GM18909 (cell line): ENCODE results near the gene CA4.
"Not testable (repeated sequence)": the region's sequence is repeated elsewhere in the genome, so short reads cannot be mapped to it uniquely, and the experiment has no call there.

Source experiments
- ATAC-seq: cut with Tn5 transposase; IDR thresholded peaks from one replicate; pipeline ENCODE4 v1.9.1; 2021; ENCODE audit warnings: mild to moderate bottlenecking; ENCODE audit not compliant: unreplicated experiment, poor library complexity

Gene CA4

GRCh38 chr17:60169921-60170817, 20.4 kb downstream of the CA4 start:
- ATAC-seq, result no peak

DNA sequence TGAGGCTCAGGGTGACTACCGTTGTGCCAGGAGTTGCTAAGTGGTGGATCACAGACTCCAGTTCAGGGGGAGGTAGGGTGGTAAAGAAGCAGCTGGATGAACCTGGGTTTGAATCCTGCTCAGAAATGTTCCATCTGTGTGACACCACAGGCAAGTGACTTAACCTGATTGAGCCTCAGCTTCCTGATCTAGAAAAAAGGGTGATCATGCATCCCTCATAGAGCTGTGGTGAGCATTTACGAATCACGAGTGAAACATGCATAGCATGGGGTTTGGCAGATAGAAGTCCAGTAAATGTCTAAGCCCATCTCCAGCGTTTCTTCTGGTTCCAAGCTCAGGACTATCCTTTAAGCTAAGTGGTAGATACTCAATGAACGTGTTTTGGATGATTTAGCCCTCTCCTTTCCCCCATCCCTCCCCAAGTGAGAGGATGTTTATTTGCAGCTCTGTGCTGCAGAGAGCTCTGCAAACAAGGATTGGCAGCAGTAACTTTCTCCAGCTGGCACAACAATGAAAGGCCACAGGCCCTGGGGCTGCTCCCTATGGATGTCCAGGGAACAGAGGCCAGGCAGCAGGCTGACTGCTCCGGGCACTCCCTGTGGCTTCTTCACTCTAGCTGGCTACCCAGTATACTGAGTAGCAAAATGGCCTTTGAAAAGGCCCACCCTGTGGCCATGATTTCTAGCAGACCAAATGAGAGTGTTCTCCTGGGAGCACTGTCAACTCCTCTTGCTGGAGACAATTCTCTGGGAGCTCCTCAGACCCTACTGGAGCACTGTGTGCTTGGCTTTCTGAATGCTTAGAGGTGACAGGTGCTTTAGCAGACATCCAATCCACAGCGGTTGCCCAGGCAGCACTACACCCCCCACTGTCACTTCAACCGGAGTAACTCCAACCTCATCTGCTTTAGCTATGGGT, 21.3 kb downstream of the CA4 start:
- no peak for ATAC-seq

GRCh38 chr17:60171753-60172079, 21.9 kb downstream of the CA4 start:
- ATAC-seq, result no peak

GRCh38 chr17:60173304-60173819, 23.6 kb downstream of the CA4 start:
- no peak for ATAC-seq

GRCh38 chr17:60174035-60174434, 24.3 kb downstream of the CA4 start:
- no peak for ATAC-seq

- ATAC-seq, result not testable (repeated sequence)
Observed at GRCh38 chr17:60174767-60175166, 25.0 kb downstream of the CA4 start.

GRCh38 chr17:60176763-60177162, 27.0 kb downstream of the CA4 start:
- not testable (repeated sequence) for ATAC-seq

DNA sequence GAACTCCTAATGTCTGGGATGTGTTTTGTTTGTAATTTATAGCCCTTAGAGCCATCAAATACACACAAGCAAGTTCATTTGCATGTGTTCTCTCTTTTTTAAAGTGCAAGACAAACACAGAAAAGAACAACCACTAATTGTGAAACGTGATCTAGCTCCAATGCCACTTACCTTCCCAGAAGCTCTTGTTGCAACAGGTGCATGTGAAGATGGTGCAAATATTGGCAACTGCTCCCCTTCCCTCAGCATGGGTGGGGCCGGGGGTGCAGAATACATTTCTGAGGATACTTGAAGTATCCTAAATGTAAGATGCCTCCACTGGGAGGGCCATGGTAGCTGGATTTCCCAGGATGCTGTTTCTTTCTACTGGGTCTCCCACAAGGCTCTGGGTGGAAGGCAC, 28.4 kb downstream of the CA4 start:
- ATAC-seq, result not testable (repeated sequence)

DNA sequence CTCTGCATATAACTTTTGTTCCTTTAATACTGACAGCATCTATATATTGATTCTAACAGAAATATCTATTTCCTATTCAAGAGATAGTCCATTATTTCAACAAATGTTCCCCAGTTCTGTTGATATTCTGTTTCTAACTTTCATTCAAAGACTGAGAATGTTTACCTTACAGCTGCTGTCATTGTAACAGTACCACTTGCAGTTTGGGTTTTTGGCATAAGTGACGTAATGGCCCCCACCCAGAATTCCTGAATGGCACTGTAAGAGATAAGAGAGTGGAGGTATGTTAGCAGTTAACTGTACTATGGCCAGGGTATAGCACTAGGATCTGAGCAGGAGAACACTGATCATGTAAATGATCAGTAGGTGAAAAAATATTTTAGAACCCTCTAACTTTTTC, 30.6 kb downstream of the CA4 start:
- not testable (repeated sequence) for ATAC-seq

GRCh38 chr17:60186372-60186771, 36.6 kb downstream of the CA4 start:
- ATAC-seq, result not testable (repeated sequence)

DNA sequence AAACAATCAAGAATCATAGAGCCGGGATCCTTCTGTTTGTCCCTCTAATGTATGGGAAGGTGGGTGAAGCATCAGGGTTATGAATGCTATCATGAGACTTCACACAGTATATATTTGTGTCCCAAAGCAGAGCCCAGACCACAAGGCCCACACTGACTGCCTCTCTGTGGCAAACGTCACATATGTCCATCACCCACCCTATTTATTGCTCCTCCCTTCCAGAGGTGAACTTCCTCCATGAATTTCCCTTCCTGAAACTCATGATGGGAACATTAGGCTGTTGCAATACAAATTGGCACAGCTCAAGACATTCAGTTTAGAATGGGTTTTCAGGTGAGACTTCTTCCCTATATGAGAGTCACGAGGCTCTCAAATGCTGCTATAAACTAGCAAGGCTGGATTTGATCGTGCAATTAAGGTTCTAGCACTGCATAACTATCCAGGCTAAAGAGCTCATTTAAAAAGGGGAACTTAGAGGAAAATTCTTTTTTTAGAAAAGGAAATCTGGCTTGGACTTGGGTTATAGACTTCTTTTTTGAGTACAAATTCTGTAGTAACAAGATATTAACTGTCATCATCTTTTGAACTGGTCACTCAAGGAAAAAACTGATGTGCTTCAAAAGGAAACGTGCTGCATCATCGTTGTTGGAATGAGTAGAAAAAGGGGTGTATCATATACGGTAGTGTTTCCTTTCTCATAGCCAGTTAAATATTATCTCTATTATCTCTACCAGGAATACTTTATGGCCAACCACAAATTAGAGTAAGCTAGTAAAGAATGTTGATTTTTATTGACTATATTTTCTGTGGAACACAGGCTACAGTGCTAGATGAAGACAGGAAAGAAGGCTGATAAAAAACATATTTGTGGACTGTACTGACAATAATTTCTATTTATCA, 37.3 kb downstream of the CA4 start:
- not testable (repeated sequence) for ATAC-seq

GRCh38 chr17:60188759-60189158, 39.0 kb downstream of the CA4 start:
- no peak for ATAC-seq

DNA sequence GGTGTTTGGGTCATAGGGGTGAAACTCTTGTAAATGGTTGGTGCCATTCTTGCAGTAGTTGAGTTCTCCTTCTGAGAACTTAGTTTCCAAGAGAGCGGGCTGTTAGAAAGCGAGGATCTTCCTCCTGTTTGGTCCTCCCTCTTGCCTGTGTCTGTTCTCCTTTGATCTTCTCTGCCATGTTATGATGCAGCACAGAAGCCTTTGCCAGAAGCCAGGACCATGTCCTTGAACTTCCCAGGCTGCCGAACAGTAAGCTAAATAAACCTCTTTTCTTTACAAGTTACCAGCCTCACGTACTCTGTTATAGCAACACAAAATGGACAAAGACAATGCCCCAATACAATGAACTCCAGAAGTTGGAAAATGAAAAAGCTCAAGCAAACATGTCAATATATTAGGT, 40.3 kb downstream of the CA4 start:
- ATAC-seq, result not testable (repeated sequence)

DNA sequence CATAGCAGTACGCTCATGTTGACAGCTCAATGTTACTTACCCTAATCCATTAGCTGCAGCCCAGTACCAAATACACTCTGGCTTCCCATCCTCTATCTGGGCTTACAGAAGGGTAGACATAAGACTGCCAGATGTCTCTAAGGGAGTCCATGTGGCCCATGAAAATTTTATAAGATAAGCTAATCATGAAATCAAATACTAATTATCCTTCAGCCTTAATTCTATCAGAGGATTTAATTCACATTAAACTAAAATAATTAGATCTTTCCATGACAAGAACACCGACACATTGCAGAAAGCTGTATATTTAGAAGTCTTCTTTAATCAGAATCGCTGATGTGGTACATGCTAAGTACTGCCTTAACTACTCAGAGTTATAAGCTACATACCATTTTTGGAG, 43.3 kb downstream of the CA4 start:
- not testable (repeated sequence) for ATAC-seq

DNA sequence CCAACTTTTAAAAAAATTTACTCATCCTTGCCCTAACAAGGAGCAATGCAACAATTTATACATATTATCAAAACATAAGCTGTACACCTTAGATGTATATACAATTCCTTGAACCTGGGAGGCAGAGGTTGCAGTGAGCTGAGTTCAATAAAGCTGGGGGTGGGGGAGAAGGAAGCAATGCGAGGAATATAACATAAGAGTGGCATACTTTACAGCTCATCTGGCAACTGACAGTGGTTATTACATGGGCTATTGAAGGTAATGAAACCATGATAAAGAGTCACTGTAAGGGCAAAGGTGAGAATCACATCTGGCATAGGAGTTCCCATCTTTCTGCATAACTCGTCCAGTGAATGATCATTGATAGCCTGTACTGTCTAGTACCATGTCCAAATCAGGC, 43.7 kb downstream of the CA4 start:
- no peak for ATAC-seq

DNA sequence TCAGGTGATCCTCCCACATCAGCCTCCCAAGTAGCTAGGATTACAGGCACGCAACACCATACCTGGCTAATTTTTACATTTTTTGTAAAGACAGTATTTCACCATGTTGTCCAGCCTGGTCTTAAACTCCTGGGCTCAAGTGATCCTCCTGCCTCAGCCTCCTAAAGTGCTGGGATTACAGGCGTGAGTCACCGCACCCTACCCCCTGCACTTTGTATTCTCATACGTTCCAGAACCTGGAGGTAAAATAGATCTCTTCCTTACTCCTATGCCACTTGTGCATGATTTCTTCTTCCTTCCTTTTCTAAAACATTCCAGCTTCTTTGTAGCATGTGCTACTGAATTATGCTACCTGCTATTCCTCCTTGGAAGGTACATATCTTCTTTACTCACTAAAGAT, 44.4 kb downstream of the CA4 start:
- not testable (repeated sequence) for ATAC-seq

DNA sequence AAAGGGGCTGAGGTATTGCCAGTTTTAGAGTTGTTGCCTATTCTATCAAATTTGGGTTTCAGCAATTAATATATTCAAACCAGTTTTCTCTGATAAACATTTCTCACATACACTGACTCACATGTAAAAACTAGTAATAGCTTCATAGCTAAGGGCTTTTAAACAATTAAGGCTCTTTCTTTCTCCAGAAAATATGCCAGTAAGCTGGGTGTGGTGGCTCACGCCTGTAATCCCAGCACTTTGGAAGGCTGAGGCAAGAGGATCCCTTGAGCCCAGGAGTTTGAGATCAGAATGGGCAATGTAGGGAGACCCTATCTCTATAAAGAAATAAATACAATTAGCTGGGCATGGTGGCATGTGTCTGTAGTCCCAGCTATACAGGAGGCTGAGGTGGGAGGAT, 48.9 kb downstream of the CA4 start:
- ATAC-seq, result not testable (repeated sequence)

GRCh38 chr17:60205782-60206181, 56.0 kb downstream of the CA4 start:
- ATAC-seq, result not testable (repeated sequence)

DNA sequence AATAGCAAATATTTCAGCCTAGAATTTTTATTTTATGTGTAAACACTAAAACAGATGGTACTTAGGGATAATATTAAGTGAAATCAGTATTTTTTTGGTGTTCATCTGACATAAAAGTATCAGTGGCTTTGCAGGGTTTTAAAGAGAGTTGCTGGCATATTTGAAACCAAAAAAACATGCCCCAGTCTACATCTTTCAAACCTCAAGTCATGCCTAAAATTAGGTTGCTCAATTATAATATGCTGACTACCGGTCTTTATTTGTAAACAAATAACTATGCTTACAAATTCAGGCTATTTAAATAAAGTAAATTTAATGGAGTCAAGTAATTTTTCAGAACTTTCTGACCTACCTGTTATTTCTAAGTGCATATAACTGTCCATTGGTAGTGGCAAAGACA, 58.5 kb downstream of the CA4 start:
- ATAC-seq, result not testable (repeated sequence)
